ENCODE results near the gene MRM2. TPM values are rescaled to one million over a fixed set of nuclear protein-coding genes. Genes with fewer than 3 reads are reported as not detected.

The MRM2 gene
- total RNA-seq, 6 donors from 2014 or later = 9.4 to 27.0 (median 23.0) TPM

GRCh38 chr7:2231992-2232765 lies 9.8 kb downstream of the MRM2 start:
- Histone ChIP-seq H3K4me1 (peaks cover 20 to 29% (median 25%) of the 10 kb centered on the region in 4 donors), H3K27ac (peak overlapping the region; percentile 75 to 88 (median 82)), H3K27me3 (no peaks in the 10 kb centered on the region), H3K9me3 (no peaks in the 10 kb centered on the region), H3K4me3 (peak overlapping the region; percentile 57 to 98 (median 94)), H3K36me3 (peaks cover 0 to 29% (median 19%) of the 10 kb centered on the region in 4 donors)
- 4 to 9% methylated on average over 5 to 11 of the region's 46 CpGs for WGBS, 2 donors
- peak; percentile 35 to 67 for ATAC-seq (ENCODE audit: low FRiP score in 2 of 2)
- DNase-seq = peak in 1 of 2 donors; percentile 89
- TF ChIP-seq EP300 (IDR thresholded peaks at IDR 0.05) = no peak
- no peak for TF ChIP-seq POLR2AphosphoS5 (IDR thresholded peaks at IDR 0.05)
- TF ChIP-seq CTCF (IDR thresholded peaks at IDR 0.05) = peak in 1 of 6 experiments; percentile 28
- TF ChIP-seq POLR2A (IDR thresholded peaks at IDR 0.05) = no peak

GRCh38 chr7:2230882-2231281 lies 11.1 kb downstream of the MRM2 start:
- DNase-seq (no peak), ATAC-seq (ENCODE audit: low FRiP score in 2 of 2) (no peak)
- no peak overlapping the region for H3K27ac ChIP-seq
- peaks cover 20 to 33% (median 26%) of the 10 kb centered on the region in 4 donors for H3K4me1 ChIP-seq
- no peaks in the 10 kb centered on the region for H3K27me3 ChIP-seq
- H3K36me3 ChIP-seq = peaks cover 0 to 38% (median 24%) of the 10 kb centered on the region in 4 donors
- WGBS, 2 donors = 94 to 95% methylated on average over 9 of the region's 9 CpGs
- TF ChIP-seq EP300 (IDR thresholded peaks at IDR 0.05) = no peak
- no peak overlapping the region for H3K4me3 ChIP-seq
- no peaks in the 10 kb centered on the region for H3K9me3 ChIP-seq

- WGBS, 2 donors = 94 to 100% methylated on average over 3 to 8 of the region's 8 CpGs
- TF ChIP-seq CTCF (IDR thresholded peaks at IDR 0.05) (no peak), EP300 (IDR thresholded peaks at IDR 0.05) (no peak), POLR2AphosphoS5 (IDR thresholded peaks at IDR 0.05) (no peak), POLR2A (IDR thresholded peaks at IDR 0.05) (no peak)
- Histone ChIP-seq H3K4me1 (peaks cover 20 to 35% (median 29%) of the 10 kb centered on the region in 4 donors), H3K27me3 (no peaks in the 10 kb centered on the region), H3K27ac (no peak overlapping the region), H3K4me3 (no peak overlapping the region), H3K36me3 (peaks cover 0 to 40% (median 26%) of the 10 kb centered on the region in 4 donors), H3K9me3 (no peaks in the 10 kb centered on the region)
- peak in 1 of 2 donors; percentile 60 for DNase-seq
- ATAC-seq (ENCODE audit: low FRiP score in 2 of 2) = no peak
These were observed 11.8 kb downstream of the MRM2 start for GRCh38 chr7:2230226-2230625.

GRCh38 chr7:2229467-2229866 lies 12.5 kb downstream of the MRM2 start:
- DNase-seq (no peak), ATAC-seq (ENCODE audit: low FRiP score in 2 of 2) (no peak)
- no peak overlapping the region for H3K4me3 ChIP-seq
- TF ChIP-seq EP300 (IDR thresholded peaks at IDR 0.05) (no peak), POLR2AphosphoS5 (IDR thresholded peaks at IDR 0.05) (no peak)
- H3K27ac ChIP-seq = no peak overlapping the region
- H3K9me3 ChIP-seq = no peaks in the 10 kb centered on the region
- peaks cover 20 to 39% (median 31%) of the 10 kb centered on the region in 4 donors for H3K4me1 ChIP-seq
- peaks cover 0 to 39% (median 21%) of the 10 kb centered on the region in 4 donors for H3K36me3 ChIP-seq
- WGBS, 2 donors = 99 to 100% methylated on average over 4 to 7 of the region's 7 CpGs
- H3K27me3 ChIP-seq = no peaks in the 10 kb centered on the region

GRCh38 chr7:2228921-2229320 lies 13.1 kb downstream of the MRM2 start:
- H3K4me3 ChIP-seq = no peak overlapping the region
- TF ChIP-seq POLR2A (IDR thresholded peaks at IDR 0.05) = no peak
- TF ChIP-seq CTCF (IDR thresholded peaks at IDR 0.05) = no peak
- no peaks in the 10 kb centered on the region for H3K9me3 ChIP-seq
- H3K27me3 ChIP-seq = no peaks in the 10 kb centered on the region
- whole genome bisulfite sequencing, 2 donors = 88 to 89% methylated on average over 6 to 8 of the region's 8 CpGs
- peaks cover 20 to 43% (median 31%) of the 10 kb centered on the region in 4 donors for H3K4me1 ChIP-seq
- peaks cover 0 to 41% (median 20%) of the 10 kb centered on the region in 4 donors for H3K36me3 ChIP-seq
- H3K27ac ChIP-seq = no peak overlapping the region
- DNase-seq (no peak), ATAC-seq (ENCODE audit: low FRiP score in 2 of 2) (no peak)

Data from upper lobe of left lung (tissue), 6 donors.